GM13976 (cell line): ENCODE results near the gene HES1.

ENCODE experiments used
- DNase-seq: peaks from one replicate; pipeline ENCODE4 v3.0.0; 2012; ENCODE audit warnings: low spot score
- CTCF ChIP-seq: IDR thresholded peaks from 2 replicates; pipeline ENCODE4 v1.5.1; 2012; ENCODE audit warnings: borderline replicate concordance, mild to moderate bottlenecking; ENCODE audit not compliant: insufficient read depth; ENCODE audit errors: extremely low read depth, missing control alignments, control extremely low read depth
- in situ Hi-C: fragments of 300-500 bp; cut with MboI; formaldehyde crosslinking; loops from one replicate; pipeline ENCODE4 v1.12.0; 2022; ENCODE audit warnings: low sequenced_read_pairs, mixed read lengths, inconsistent platforms; ENCODE audit not compliant: unreplicated experiment

HES1 gene

GRCh38 chr3:194136519-194137007, 615 bp downstream of the HES1 start:
- no peak for TF ChIP-seq CTCF
- in situ Hi-C loops, result loop anchor here (10.0 to 25.0 kb wide), 2 partner anchors 178 to 349 kb away; no protein-coding TSS in a partner anchor
- no peak for DNase-seq

GRCh38 chr3:194137008-194137505, 1.1 kb downstream of the HES1 start:
- DNase-seq, result no peak
- TF ChIP-seq CTCF, result no peak

GRCh38 chr3:194137506-194138474, 1.8 kb downstream of the HES1 start:
- peak; percentile 67 for TF ChIP-seq CTCF
- in situ Hi-C loops, result loop anchor here (10.0 to 25.0 kb wide), 2 partner anchors 177 to 350 kb away; no protein-coding TSS in a partner anchor
- peak; percentile 83 for DNase-seq

More at GRCh38 chr3:194137008-194137505, 1.1 kb downstream of the HES1 start:
- in situ Hi-C loops, result loop anchor here (10.0 to 25.0 kb wide), 2 partner anchors 178 to 350 kb away; no protein-coding TSS in a partner anchor

- no peak for DNase-seq
- in situ Hi-C loops, result loop anchor here (10.0 to 25.0 kb wide), 2 partner anchors 176 to 351 kb away; no protein-coding TSS in a partner anchor
- TF ChIP-seq CTCF, result no peak
Measured at GRCh38 chr3:194138732-194139070, 2.8 kb downstream of the HES1 start.

GRCh38 chr3:194139071-194139813, 3.3 kb downstream of the HES1 start:
- no peak for TF ChIP-seq CTCF
- in situ Hi-C loops, result loop anchor here (10.0 to 25.0 kb wide), 2 partner anchors 176 to 352 kb away; no protein-coding TSS in a partner anchor
- no peak for DNase-seq
